Keratinocyte (primary cell): ENCODE data around the gene GPR21. TPM values are rescaled to one million over a fixed set of nuclear protein-coding genes. Genes with fewer than 3 reads are reported as not detected.

ENCODE experiments used
- DNase-seq: peaks from one replicate; pipeline ENCODE4 v3.0.0-alpha.2; 2011; ENCODE audit warnings: low read depth, missing footprints, low spot score
- FAIRE-seq: peaks from 2 replicates; lab custom pipeline; 2011; peaks lifted over from hg19 to GRCh38; lab: Jason Lieb, UNC
- H2AFZ ChIP-seq: 2 replicates; pipeline ENCODE4 v1.6.0; 2012; ENCODE audit warnings: low read length, control low read depth, inconsistent platforms; ENCODE audit not compliant: control insufficient read depth
- H3K27ac ChIP-seq: 2 replicates; pipeline ENCODE4 v1.5.1; 2011; ENCODE audit warnings: low read length; ENCODE audit not compliant: control insufficient read depth, insufficient read depth
- H3K27me3 ChIP-seq: 3 replicates; pipeline ENCODE4 v1.6.0; 2011; ENCODE audit warnings: low read length; ENCODE audit not compliant: control insufficient read depth, insufficient read depth; ENCODE audit errors: extremely low read depth
- H3K36me3 ChIP-seq, 2 experiments: 2 replicates in 1 of 2; 3 replicates in 1 of 2; pipeline ENCODE4 v1.5.1; 2011; ENCODE audit warnings: low read length in 2 of 2, mild to moderate bottlenecking in 1 of 2; ENCODE audit not compliant: control insufficient read depth in 2 of 2, insufficient read depth in 2 of 2; ENCODE audit errors: extremely low read depth in 1 of 2
- H3K4me1 ChIP-seq: 3 replicates; pipeline ENCODE4 v1.5.1; 2011; ENCODE audit warnings: low read length; ENCODE audit not compliant: control insufficient read depth, insufficient read depth; ENCODE audit errors: extremely low read depth
- H3K4me2 ChIP-seq: 3 replicates; pipeline ENCODE4 v1.6.0; 2011; ENCODE audit warnings: low read depth, low read length; ENCODE audit not compliant: control insufficient read depth, insufficient read depth; ENCODE audit errors: extremely low read depth
- H3K4me3 ChIP-seq, 3 experiments: fragments of 200-600 bp in 1 of 3; sonication (generic) in 1 of 3; 2 replicates in 2 of 3; 3 replicates in 1 of 3; pipeline ENCODE4 v1.5.1; 2011 to 2016; ENCODE audit warnings: low read length in 3 of 3, mild to moderate bottlenecking in 3 of 3, control low read depth in 2 of 3, inconsistent platforms in 1 of 3, low read depth in 1 of 3, mixed read lengths in 1 of 3, mixed run types in 1 of 3, moderate library complexity in 1 of 3; ENCODE audit not compliant: control insufficient read depth in 2 of 3, insufficient read depth in 2 of 3; ENCODE audit errors: extremely low read depth in 1 of 3
- H3K79me2 ChIP-seq: 2 replicates; pipeline ENCODE4 v1.6.0; 2012; ENCODE audit warnings: low read length; ENCODE audit not compliant: control insufficient read depth, insufficient read depth
- H3K9ac ChIP-seq: 3 replicates; pipeline ENCODE4 v1.6.0; 2011; ENCODE audit warnings: low read length; ENCODE audit not compliant: control insufficient read depth, insufficient read depth; ENCODE audit errors: extremely low read depth
- H3K9me1 ChIP-seq: 3 replicates; pipeline ENCODE4 v1.6.0; 2011; ENCODE audit warnings: low read length; ENCODE audit not compliant: control insufficient read depth, insufficient read depth; ENCODE audit errors: extremely low read depth
- H3K9me3 ChIP-seq: 2 replicates; pipeline ENCODE4 v1.5.1; 2012; ENCODE audit warnings: low read depth, low read length; ENCODE audit not compliant: control insufficient read depth
- H4K20me1 ChIP-seq: 3 replicates; pipeline ENCODE4 v1.6.0; 2011; ENCODE audit warnings: low read length; ENCODE audit not compliant: control insufficient read depth, insufficient read depth; ENCODE audit errors: extremely low read depth
- EZH2 ChIP-seq: IDR thresholded peaks from one replicate; pipeline ENCODE4 v1.6.1; 2012; ENCODE audit warnings: inconsistent platforms, mild to moderate bottlenecking, low read length, moderate library complexity
- dilution Hi-C: fragments of 300-500 bp; cut with MboI; formaldehyde crosslinking; loops from one replicate; pipeline ENCODE4 v1.7.0; 2020; ENCODE audit warnings: low sequenced_read_pairs; ENCODE audit not compliant: extremely low pct_ligation_motif_present
- polyA plus RNA-seq, 5 experiments: library from polyadenylated mRNA; depleted of rRNA in 3 of 5; stranded (reverse) in 3 of 5; stranded (forward) in 1 of 5; unstranded in 1 of 5; fragments of >200 nt; gene quantifications; 1 replicate in 1 of 5; 2 replicates in 3 of 5; 3 replicates in 1 of 5; pipeline versions ENCODE4 v1.2.1 to v1.2.3, GENCODE V29; 2011 to 2012; ENCODE audit warnings: missing spikeins in 2 of 5, low read depth in 1 of 5, low replicate concordance in 1 of 5
- TF ChIP-seq, protein P1 (sequence below), 3 experiments: IDR thresholded peaks in 1 of 3; conservative IDR thresholded peaks in 1 of 3; optimal IDR thresholded peaks in 1 of 3; 2 replicates in 2 of 3; 3 replicates in 1 of 3; pipeline versions ENCODE3 to v1.5.1; 2011; ENCODE audit warnings: low read length in 3 of 3, mild to moderate bottlenecking in 3 of 3, moderate library complexity in 2 of 3, control low read depth in 1 of 3, inconsistent platforms in 1 of 3; ENCODE audit not compliant: insufficient read depth in 2 of 3; ENCODE audit errors: extremely low read depth in 1 of 3

Gene GPR21
- polyA plus RNA-seq, 1 donor (not counting 4 experiments of a cell fraction or from before 2014, with no cell fraction given) = 0.25 TPM

DNA sequence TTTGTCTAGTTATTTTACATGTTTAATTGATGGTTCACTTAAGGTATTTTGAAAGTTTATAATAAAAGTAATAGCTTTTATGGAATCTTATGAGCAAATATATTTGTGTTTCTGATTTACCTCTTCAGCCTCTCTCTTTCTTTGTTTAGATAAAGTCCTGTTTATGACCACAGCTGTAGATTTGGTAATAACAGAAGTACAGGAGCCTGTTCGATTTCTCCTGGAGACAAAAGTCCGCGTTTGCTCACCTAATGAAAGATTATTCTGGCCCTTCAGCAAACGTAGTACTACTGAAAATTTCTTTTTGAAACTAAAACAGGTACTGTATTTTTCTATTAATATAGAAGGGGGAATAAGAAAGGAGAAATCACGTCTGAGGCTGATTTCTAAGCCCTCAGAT, 35.0 kb upstream of the GPR21 start:
- no peaks in the 10 kb centered on the region for H3K9me3 ChIP-seq
- H3K9me1 ChIP-seq = no peaks in the 10 kb centered on the region
- DNase-seq = no peak
- dilution Hi-C loops = no loop called here
- no peaks in the 10 kb centered on the region for H3K27me3 ChIP-seq
- peaks cover 2 to 17% of the 10 kb centered on the region in 2 experiments for H3K36me3 ChIP-seq
- no peaks in the 10 kb centered on the region for H3K79me2 ChIP-seq
- no peak overlapping the region for H3K9ac ChIP-seq
- no peak overlapping the region for H3K27ac ChIP-seq
- H4K20me1 ChIP-seq = no peaks in the 10 kb centered on the region
- H3K4me3 ChIP-seq = no peak overlapping the region
- no peaks in the 10 kb centered on the region for H3K4me1 ChIP-seq
- H3K4me2 ChIP-seq = no peak overlapping the region
- TF ChIP-seq, protein P1, sequence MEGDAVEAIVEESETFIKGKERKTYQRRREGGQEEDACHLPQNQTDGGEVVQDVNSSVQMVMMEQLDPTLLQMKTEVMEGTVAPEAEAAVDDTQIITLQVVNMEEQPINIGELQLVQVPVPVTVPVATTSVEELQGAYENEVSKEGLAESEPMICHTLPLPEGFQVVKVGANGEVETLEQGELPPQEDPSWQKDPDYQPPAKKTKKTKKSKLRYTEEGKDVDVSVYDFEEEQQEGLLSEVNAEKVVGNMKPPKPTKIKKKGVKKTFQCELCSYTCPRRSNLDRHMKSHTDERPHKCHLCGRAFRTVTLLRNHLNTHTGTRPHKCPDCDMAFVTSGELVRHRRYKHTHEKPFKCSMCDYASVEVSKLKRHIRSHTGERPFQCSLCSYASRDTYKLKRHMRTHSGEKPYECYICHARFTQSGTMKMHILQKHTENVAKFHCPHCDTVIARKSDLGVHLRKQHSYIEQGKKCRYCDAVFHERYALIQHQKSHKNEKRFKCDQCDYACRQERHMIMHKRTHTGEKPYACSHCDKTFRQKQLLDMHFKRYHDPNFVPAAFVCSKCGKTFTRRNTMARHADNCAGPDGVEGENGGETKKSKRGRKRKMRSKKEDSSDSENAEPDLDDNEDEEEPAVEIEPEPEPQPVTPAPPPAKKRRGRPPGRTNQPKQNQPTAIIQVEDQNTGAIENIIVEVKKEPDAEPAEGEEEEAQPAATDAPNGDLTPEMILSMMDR (optimal IDR thresholded peaks at IDR 0.05 in 1 of 3, IDR thresholded peaks at IDR 0.05 in 1 of 3, conservative IDR thresholded peaks at IDR 0.05 in 1 of 3; ENCODE audit: extremely low read depth in 1 of 3, insufficient read depth in 2 of 3, low read length in 3 of 3) = no peak
- no peak for TF ChIP-seq EZH2
- FAIRE-seq = no peak
- no peak overlapping the region for H2AFZ ChIP-seq

GRCh38 chr9:123000371-123001068, 32.9 kb upstream of the GPR21 start:
- DNase-seq = no peak
- TF ChIP-seq, protein P1 (optimal IDR thresholded peaks at IDR 0.05 in 1 of 3, IDR thresholded peaks at IDR 0.05 in 1 of 3, conservative IDR thresholded peaks at IDR 0.05 in 1 of 3; ENCODE audit: extremely low read depth in 1 of 3, insufficient read depth in 2 of 3, low read length in 3 of 3) = no peak
- TF ChIP-seq EZH2 = no peak
- H3K9me1 ChIP-seq = no peaks in the 10 kb centered on the region
- H3K27me3 ChIP-seq = no peaks in the 10 kb centered on the region
- no peaks in the 10 kb centered on the region for H3K79me2 ChIP-seq
- no peak overlapping the region for H3K9ac ChIP-seq
- FAIRE-seq = no peak
- no peak overlapping the region for H3K4me2 ChIP-seq
- H3K27ac ChIP-seq = no peak overlapping the region
- dilution Hi-C loops = no loop called here
- H2AFZ ChIP-seq = no peak overlapping the region
- H3K36me3 ChIP-seq = peaks cover 2 to 17% of the 10 kb centered on the region in 2 experiments
- H3K4me3 ChIP-seq = no peak overlapping the region
- no peaks in the 10 kb centered on the region for H4K20me1 ChIP-seq
- no peaks in the 10 kb centered on the region for H3K9me3 ChIP-seq
- no peaks in the 10 kb centered on the region for H3K4me1 ChIP-seq
